ENCODE data around the gene SLC25A51. TPM values are rescaled to one million over a fixed set of nuclear protein-coding genes. Genes with fewer than 3 reads are reported as not detected.

The SLC25A51 gene
- total RNA-seq, 4 donors from 2014 or later, result 27.5 to 43.9 (median 35.8) TPM

GRCh38 chr9:37950561-37950960 lies 46.6 kb upstream of the SLC25A51 start:
- Histone ChIP-seq H3K36me3 (peaks cover 0 to 82% of the 10 kb centered on the region in 2 donors), H3K4me3 (no peak overlapping the region)

GRCh38 chr9:37949576-37949975 lies 45.6 kb upstream of the SLC25A51 start:
- ATAC-seq, result no peak
- Histone ChIP-seq H3K9me3 (no peaks in the 10 kb centered on the region), H3K4me3 (no peak overlapping the region), H3K27ac (no peak overlapping the region), H3K36me3 (peaks cover 0 to 81% of the 10 kb centered on the region in 2 donors), H3K4me1 (peaks cover 0 to 21% (median 15%) of the 10 kb centered on the region in 3 donors), H3K27me3 (no peaks in the 10 kb centered on the region)
- TF ChIP-seq POLR2AphosphoS5 (IDR thresholded peaks at IDR 0.05), result no peak
- no peak for TF ChIP-seq POLR2A (IDR thresholded peaks at IDR 0.05)
- TF ChIP-seq EP300 (IDR thresholded peaks at IDR 0.05), result no peak
- no peak for TF ChIP-seq CTCF (IDR thresholded peaks at IDR 0.05)
- WGBS, 2 donors (ENCODE audit: low coverage in 1 of 2), result 65 to 83% methylated on average over 1 to 5 of the region's 8 CpGs

More at GRCh38 chr9:37950561-37950960, 46.6 kb upstream of the SLC25A51 start:
- ATAC-seq, result no peak
- H3K27me3 ChIP-seq, result no peaks in the 10 kb centered on the region
- WGBS, 2 donors (ENCODE audit: low coverage in 1 of 2), result 91% methylated on average over 4 of the region's 12 CpGs; no CpG with 5 or more reads in 1 of the 2 donors
- H3K27ac ChIP-seq, result no peak overlapping the region
- peaks cover 0 to 15% (median 11%) of the 10 kb centered on the region in 3 donors for H3K4me1 ChIP-seq
- H3K9me3 ChIP-seq, result no peaks in the 10 kb centered on the region
- no peak for TF ChIP-seq POLR2A (IDR thresholded peaks at IDR 0.05)
- TF ChIP-seq CTCF (IDR thresholded peaks at IDR 0.05), result no peak
- TF ChIP-seq POLR2AphosphoS5 (IDR thresholded peaks at IDR 0.05), result no peak
- no peak for TF ChIP-seq EP300 (IDR thresholded peaks at IDR 0.05)

DNA sequence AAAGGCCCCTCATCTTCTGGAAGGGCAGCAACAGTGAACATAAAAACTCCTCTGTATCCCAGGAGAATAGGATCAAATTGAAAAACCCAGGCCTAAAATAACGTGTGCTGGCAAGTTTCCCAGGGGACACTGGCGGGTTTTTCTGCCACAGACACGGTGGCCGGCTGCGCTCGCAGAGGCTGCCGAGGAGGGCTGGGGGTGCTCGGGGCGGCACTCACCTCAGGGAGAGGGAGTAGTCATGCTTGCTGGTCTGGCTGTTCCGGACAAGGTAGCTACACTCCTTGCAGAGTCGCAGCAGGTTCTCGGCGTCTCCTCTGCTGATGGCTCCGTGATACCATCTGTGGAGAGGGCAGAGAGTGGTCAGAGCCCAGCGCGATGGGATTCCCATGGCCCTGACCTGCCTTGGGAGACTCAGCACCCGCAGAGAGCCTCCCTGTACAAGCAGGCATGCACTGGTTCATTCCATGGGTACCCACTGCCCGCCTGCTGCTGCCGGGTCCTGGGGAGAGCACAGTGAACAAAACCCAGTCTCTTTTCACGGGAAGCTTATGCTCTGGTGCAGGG lies 44.6 kb upstream of the SLC25A51 start:
- Histone ChIP-seq H3K27me3 (no peaks in the 10 kb centered on the region), H3K9me3 (no peaks in the 10 kb centered on the region), H3K27ac (no peak overlapping the region), H3K4me1 (peaks cover 5 to 21% (median 16%) of the 10 kb centered on the region in 3 donors), H3K4me3 (no peak overlapping the region), H3K36me3 (peaks cover 0 to 77% of the 10 kb centered on the region in 2 donors)
- no peak for TF ChIP-seq POLR2A (IDR thresholded peaks at IDR 0.05)
- 82% methylated on average over 9 of the region's 20 CpGs; no CpG with 5 or more reads in 1 of the 2 donors for WGBS, 2 donors (ENCODE audit: low coverage in 1 of 2)
- ATAC-seq, result no peak

GRCh38 chr9:37947977-37948376 lies 44.0 kb upstream of the SLC25A51 start:
- ATAC-seq, result no peak
- no peaks in the 10 kb centered on the region for H3K27me3 ChIP-seq
- 92 to 100% methylated on average over 2 to 5 of the region's 9 CpGs for WGBS, 2 donors (ENCODE audit: low coverage in 1 of 2)
- peaks cover 6 to 24% (median 20%) of the 10 kb centered on the region in 3 donors for H3K4me1 ChIP-seq
- no peak overlapping the region for H3K27ac ChIP-seq
- H3K4me3 ChIP-seq, result no peak overlapping the region
- TF ChIP-seq CTCF (IDR thresholded peaks at IDR 0.05) (no peak), POLR2AphosphoS5 (IDR thresholded peaks at IDR 0.05) (no peak), EP300 (IDR thresholded peaks at IDR 0.05) (no peak), POLR2A (IDR thresholded peaks at IDR 0.05) (no peak)
- peaks cover 0 to 76% of the 10 kb centered on the region in 2 donors for H3K36me3 ChIP-seq
- H3K9me3 ChIP-seq, result no peaks in the 10 kb centered on the region

- TF ChIP-seq POLR2AphosphoS5 (IDR thresholded peaks at IDR 0.05) (no peak), CTCF (IDR thresholded peaks at IDR 0.05) (no peak), POLR2A (IDR thresholded peaks at IDR 0.05) (no peak), EP300 (IDR thresholded peaks at IDR 0.05) (no peak)
- Histone ChIP-seq H3K27me3 (no peaks in the 10 kb centered on the region), H3K9me3 (no peaks in the 10 kb centered on the region), H3K36me3 (peaks cover 0 to 73% of the 10 kb centered on the region in 2 donors), H3K4me3 (no peak overlapping the region), H3K27ac (no peak overlapping the region), H3K4me1 (peaks cover 6 to 28% (median 20%) of the 10 kb centered on the region in 3 donors)
- WGBS, 2 donors (ENCODE audit: low coverage in 1 of 2), result 81 to 83% methylated on average over 1 to 4 of the region's 7 CpGs
- no peak for ATAC-seq
Measured at GRCh38 chr9:37947471-37947870, 43.5 kb upstream of the SLC25A51 start.
